ENCODE measurements around the gene RABEPK. TPM values are rescaled to one million over a fixed set of nuclear protein-coding genes. Genes with fewer than 3 reads are reported as not detected.
A peak's percentile ranks its signal among the peaks of the same experiment; 100 is the strongest.

Gene RABEPK
- total RNA-seq, 1 experiment from 2014 or later, result 43.6 TPM

- no peak overlapping the region for H3K4me3 ChIP-seq (ENCODE audit: low read depth, low read length, poor library complexity, severe bottlenecking)
- intact Hi-C loops (cut with micrococcal nuclease; ENCODE audit: unreplicated experiment), result no loop called here
- no peak for DNase-seq (ENCODE audit: low spot score)
- TF ChIP-seq EZH2 (IDR thresholded peaks at IDR 0.05; ENCODE audit: borderline replicate concordance, low read depth, low read length, poor library complexity, severe bottlenecking), result no peak
- TF ChIP-seq CTCF (conservative IDR thresholded peaks at IDR 0.05; ENCODE audit: low read depth, low read length), result no peak
- CTCF ChIA-PET, result interaction anchor here (0.6 to 0.7 kb wide), 2 partner anchors 9 to 17 kb away, joined by 4 to 7 read pairs; no protein-coding TSS in a partner anchor
- BruUV-seq (replicated peaks), result no TSS peak
- H3K9me3 ChIP-seq (ENCODE audit: low read depth, low read length, poor library complexity, severe bottlenecking), result no peaks in the 10 kb centered on the region
- no peaks in the 10 kb centered on the region for H3K36me3 ChIP-seq (ENCODE audit: insufficient read depth, low read length, poor library complexity, severe bottlenecking)
- POLR2A ChIA-PET (ENCODE audit: low non-redundant PET), result no interaction called here
- no peaks in the 10 kb centered on the region for H3K27me3 ChIP-seq (replicated peaks; ENCODE audit: insufficient read depth, low read depth, low read length, poor library complexity)
- H3K27ac ChIP-seq (ENCODE audit: low read depth, low read length, poor library complexity, severe bottlenecking), result peak overlapping the region; percentile 35
- peaks cover 6% of the 10 kb centered on the region for H3K4me1 ChIP-seq (ENCODE audit: insufficient read depth, low read length, poor library complexity, severe bottlenecking)
Observed at GRCh38 chr9:125272697-125273096, 72.4 kb downstream of the RABEPK start.

GRCh38 chr9:125276771-125277170 is 76.4 kb downstream of the RABEPK start:
- Histone ChIP-seq H3K27ac (ENCODE audit: low read depth, low read length, poor library complexity, severe bottlenecking) (no peak overlapping the region), H3K27me3 (replicated peaks; ENCODE audit: insufficient read depth, low read depth, low read length, poor library complexity) (no peaks in the 10 kb centered on the region), H3K9me3 (ENCODE audit: low read depth, low read length, poor library complexity, severe bottlenecking) (no peaks in the 10 kb centered on the region), H3K36me3 (ENCODE audit: insufficient read depth, low read length, poor library complexity, severe bottlenecking) (no peaks in the 10 kb centered on the region), H3K4me3 (ENCODE audit: low read depth, low read length, poor library complexity, severe bottlenecking) (no peak overlapping the region), H3K4me1 (ENCODE audit: insufficient read depth, low read length, poor library complexity, severe bottlenecking) (peaks cover 6% of the 10 kb centered on the region)
- BruUV-seq (replicated peaks), result no TSS peak
- no peak for TF ChIP-seq CTCF (conservative IDR thresholded peaks at IDR 0.05; ENCODE audit: low read depth, low read length)
- TF ChIP-seq EZH2 (IDR thresholded peaks at IDR 0.05; ENCODE audit: borderline replicate concordance, low read depth, low read length, poor library complexity, severe bottlenecking), result no peak
- DNase-seq (ENCODE audit: low spot score), result no peak
- intact Hi-C loops (cut with micrococcal nuclease; ENCODE audit: unreplicated experiment), result no loop called here
- ChIA-PET POLR2A (ENCODE audit: low non-redundant PET) (no interaction called here), CTCF (no interaction called here)

GRCh38 chr9:125277411-125277810 is 77.1 kb downstream of the RABEPK start:
- H3K36me3 ChIP-seq (ENCODE audit: insufficient read depth, low read length, poor library complexity, severe bottlenecking), result no peaks in the 10 kb centered on the region
- CTCF ChIA-PET, result no interaction called here
- POLR2A ChIA-PET (ENCODE audit: low non-redundant PET), result interaction anchor here (0.6 kb wide), 1 partner anchor 23 kb away, joined by 5 read pairs; no protein-coding TSS in a partner anchor
- BruUV-seq (replicated peaks), result no TSS peak
- peaks cover 4% of the 10 kb centered on the region for H3K4me1 ChIP-seq (ENCODE audit: insufficient read depth, low read length, poor library complexity, severe bottlenecking)
- no peak overlapping the region for H3K4me3 ChIP-seq (ENCODE audit: low read depth, low read length, poor library complexity, severe bottlenecking)
- TF ChIP-seq CTCF (conservative IDR thresholded peaks at IDR 0.05; ENCODE audit: low read depth, low read length) (no peak), EZH2 (IDR thresholded peaks at IDR 0.05; ENCODE audit: borderline replicate concordance, low read depth, low read length, poor library complexity, severe bottlenecking) (no peak)
- no peaks in the 10 kb centered on the region for H3K27me3 ChIP-seq (replicated peaks; ENCODE audit: insufficient read depth, low read depth, low read length, poor library complexity)
- intact Hi-C loops (cut with micrococcal nuclease; ENCODE audit: unreplicated experiment), result no loop called here
- H3K27ac ChIP-seq (ENCODE audit: low read depth, low read length, poor library complexity, severe bottlenecking), result no peak overlapping the region
- no peak for DNase-seq (ENCODE audit: low spot score)
- H3K9me3 ChIP-seq (ENCODE audit: low read depth, low read length, poor library complexity, severe bottlenecking), result no peaks in the 10 kb centered on the region

All from A673 (cell line).